NB4 (cell line): ENCODE measurements around the gene CYP46A1.

Source experiments
- DNase-seq: peaks from one replicate; pipeline ENCODE4 v3.0.0; 2010; ENCODE audit warnings: low read depth
- H3K4me3 ChIP-seq: one replicate; pipeline ENCODE4 v1.5.1; 2011; ENCODE audit warnings: mild to moderate bottlenecking, low read depth, low read length, moderate library complexity
- MAX ChIP-seq: IDR thresholded peaks from 2 replicates; pipeline ENCODE4 v1.6.1; 2011; ENCODE audit warnings: low read depth, low read length
- MYC ChIP-seq: IDR thresholded peaks from 2 replicates; pipeline ENCODE4 v1.6.1; 2011; ENCODE audit warnings: low read depth, low read length
- POLR2A ChIP-seq: IDR thresholded peaks from 2 replicates; pipeline ENCODE4 v1.6.1; 2011; ENCODE audit warnings: mild to moderate bottlenecking; ENCODE audit not compliant: insufficient read length; ENCODE audit errors: extremely low read depth
- TF ChIP-seq, protein P1 (sequence below): IDR thresholded peaks from one replicate; pipeline ENCODE4 v1.5.1; 2012; ENCODE audit warnings: low read depth, low read length

The CYP46A1 gene

GRCh38 chr14:99740411-99740810, 56.3 kb downstream of the CYP46A1 start:
- no peak overlapping the region for H3K4me3 ChIP-seq
- TF ChIP-seq, protein P1, sequence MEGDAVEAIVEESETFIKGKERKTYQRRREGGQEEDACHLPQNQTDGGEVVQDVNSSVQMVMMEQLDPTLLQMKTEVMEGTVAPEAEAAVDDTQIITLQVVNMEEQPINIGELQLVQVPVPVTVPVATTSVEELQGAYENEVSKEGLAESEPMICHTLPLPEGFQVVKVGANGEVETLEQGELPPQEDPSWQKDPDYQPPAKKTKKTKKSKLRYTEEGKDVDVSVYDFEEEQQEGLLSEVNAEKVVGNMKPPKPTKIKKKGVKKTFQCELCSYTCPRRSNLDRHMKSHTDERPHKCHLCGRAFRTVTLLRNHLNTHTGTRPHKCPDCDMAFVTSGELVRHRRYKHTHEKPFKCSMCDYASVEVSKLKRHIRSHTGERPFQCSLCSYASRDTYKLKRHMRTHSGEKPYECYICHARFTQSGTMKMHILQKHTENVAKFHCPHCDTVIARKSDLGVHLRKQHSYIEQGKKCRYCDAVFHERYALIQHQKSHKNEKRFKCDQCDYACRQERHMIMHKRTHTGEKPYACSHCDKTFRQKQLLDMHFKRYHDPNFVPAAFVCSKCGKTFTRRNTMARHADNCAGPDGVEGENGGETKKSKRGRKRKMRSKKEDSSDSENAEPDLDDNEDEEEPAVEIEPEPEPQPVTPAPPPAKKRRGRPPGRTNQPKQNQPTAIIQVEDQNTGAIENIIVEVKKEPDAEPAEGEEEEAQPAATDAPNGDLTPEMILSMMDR, result no peak
- no peak for DNase-seq

- no peak overlapping the region for H3K4me3 ChIP-seq
- TF ChIP-seq MYC, result no peak
- TF ChIP-seq MAX, result no peak
- no peak for TF ChIP-seq POLR2A
- TF ChIP-seq, protein P1, result no peak
- no peak for DNase-seq
Measured at GRCh38 chr14:99741227-99741976, 57.3 kb downstream of the CYP46A1 start.

GRCh38 chr14:99742074-99742473, 58.0 kb downstream of the CYP46A1 start:
- no peak for TF ChIP-seq POLR2A
- no peak for TF ChIP-seq MYC
- TF ChIP-seq MAX, result no peak
- TF ChIP-seq, protein P1, result no peak
- H3K4me3 ChIP-seq, result no peak overlapping the region
- DNase-seq, result no peak

DNA sequence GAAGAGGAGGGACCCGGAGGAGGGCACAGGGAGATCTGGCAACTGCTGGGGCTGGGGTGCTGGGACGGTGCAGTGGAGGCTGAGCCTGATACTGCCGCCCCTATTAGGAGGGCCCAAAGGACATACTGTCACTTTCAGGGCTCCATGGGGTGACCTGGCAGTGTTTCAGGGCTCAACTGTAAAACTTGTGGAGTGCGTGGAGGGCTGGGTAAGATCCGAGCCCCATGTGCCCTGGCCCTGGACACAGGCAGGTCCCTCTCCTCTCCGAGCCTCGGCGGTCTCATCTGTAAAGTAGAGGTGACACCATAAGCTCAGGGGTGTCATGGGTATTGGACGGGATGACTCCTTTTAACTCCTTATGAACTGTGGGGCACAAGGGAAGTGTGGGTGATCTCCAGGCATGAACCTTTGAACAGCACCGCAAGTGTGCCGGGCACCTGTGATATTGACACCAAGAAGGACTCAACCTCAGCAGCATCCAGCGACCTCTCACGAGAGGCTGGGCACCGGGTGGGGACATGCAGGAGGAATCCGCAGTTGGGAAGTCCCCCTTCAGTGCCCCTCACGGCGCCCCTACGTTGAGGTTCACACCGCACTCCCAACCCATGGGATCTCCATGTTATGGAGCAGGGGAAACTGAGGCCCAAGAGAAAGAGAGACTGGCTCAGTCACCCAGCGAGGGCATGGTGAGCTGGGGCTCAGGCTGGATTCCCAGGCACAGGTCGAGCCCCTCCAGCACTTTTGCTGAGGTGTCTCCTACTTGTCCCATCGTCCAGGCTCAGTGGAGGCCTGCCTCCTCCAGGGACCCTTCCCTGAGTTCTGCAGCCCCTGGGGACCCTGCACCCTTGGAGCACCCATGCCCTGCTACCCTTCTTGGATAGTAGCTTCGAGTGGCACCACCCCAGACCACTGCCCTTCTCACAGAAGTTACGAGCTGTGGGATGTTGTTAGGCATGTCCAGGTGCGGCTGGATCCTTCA, 58.7 kb downstream of the CYP46A1 start:
- TF ChIP-seq POLR2A, result no peak
- no peak for TF ChIP-seq MYC
- no peak for TF ChIP-seq MAX
- TF ChIP-seq, protein P1, result no peak
- DNase-seq, result no peak
- H3K4me3 ChIP-seq, result no peak overlapping the region

DNA sequence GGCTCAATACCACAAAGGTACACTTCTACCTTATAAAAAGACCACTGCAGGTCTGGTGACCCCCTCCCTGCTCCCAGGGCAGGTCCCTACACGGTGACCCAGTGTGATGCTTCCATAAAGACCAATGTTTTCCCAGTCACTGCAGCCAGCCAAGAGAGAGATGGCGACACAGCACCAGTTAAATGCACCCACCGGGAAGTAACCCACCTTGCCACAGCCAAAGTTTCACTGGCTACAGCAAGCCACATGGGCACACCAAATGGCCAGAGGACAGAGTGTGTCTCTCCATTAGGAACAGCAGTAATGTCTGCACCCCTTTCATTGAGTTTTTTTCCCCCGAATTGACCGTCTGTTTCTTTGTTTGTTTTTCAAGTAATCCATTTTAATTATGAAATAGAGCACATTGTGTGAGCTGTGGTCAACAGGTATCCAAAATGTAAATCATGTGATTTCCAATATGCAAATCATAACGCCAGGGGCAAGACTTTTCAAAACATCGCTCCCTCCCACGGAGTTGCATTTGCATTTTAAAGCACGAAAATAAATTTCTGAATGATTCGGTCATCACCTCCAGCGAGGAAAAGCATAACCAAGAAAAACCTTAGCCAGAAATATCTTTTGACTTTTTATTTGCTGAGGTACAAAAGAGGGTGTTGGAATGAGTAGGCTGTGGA, 60.2 kb downstream of the CYP46A1 start:
- TF ChIP-seq, protein P1, result no peak
- TF ChIP-seq MYC, result no peak
- no peak for TF ChIP-seq MAX
- no peak for TF ChIP-seq POLR2A
- DNase-seq, result no peak

More for the DNA sequence above, 60.2 kb downstream of the CYP46A1 start:
- H3K4me3 ChIP-seq, result no peak overlapping the region
